Measurements from ENCODE around the gene RBM38.

- TF ChIP-seq ZNF629 (tag by site-specific recombination; IDR thresholded peaks at IDR 0.05) (no peak), ZNF274 (IDR thresholded peaks at IDR 0.05; ENCODE audit: low read length) (no peak), ZNF274 (tag by site-specific recombination; IDR thresholded peaks at IDR 0.05; ENCODE audit: borderline replicate concordance) (no peak), CTCF (tag by site-specific recombination; IDR thresholded peaks at IDR 0.05) (no peak), ZNF138 (tag by site-specific recombination; IDR thresholded peaks at IDR 0.05; ENCODE audit: borderline replicate concordance) (no peak), ZNF510 (tag by site-specific recombination; IDR thresholded peaks at IDR 0.05; ENCODE audit: insufficient replicate concordance) (no peak), GLIS2 (tag by site-specific recombination; IDR thresholded peaks at IDR 0.05) (no peak), ZNF580 (tag by site-specific recombination; IDR thresholded peaks at IDR 0.05) (no peak), ZSCAN30 (tag by site-specific recombination; IDR thresholded peaks at IDR 0.05) (no peak)
Observed at GRCh38 chr20:57433657-57434389, 42.6 kb downstream of the RBM38 start.
